Cardiac fibroblast (primary cell): ENCODE results near the gene THY1.
"Not testable (repeated sequence)": the region's sequence is repeated elsewhere in the genome, so short reads cannot be mapped to it uniquely, and the experiment has no call there.

Experiments used
- DNase-seq, 2 donors: peaks; one replicate each; pipeline versions ENCODE4 v3.0.0 to v3.0.0-alpha.2; 2010; ENCODE audit warnings: low read depth in 2 of 2
- H3K4me3 ChIP-seq, 2 donors: replicated peaks in 1 of 2; 1 replicate in 1 of 2; 2 replicates in 1 of 2; pipeline ENCODE4 v1.5.1; 2011; ENCODE audit warnings: low read depth in 2 of 2, low read length in 2 of 2, mild to moderate bottlenecking in 2 of 2, moderate library complexity in 1 of 2
- TF ChIP-seq, protein P1 (sequence below): IDR thresholded peaks from one replicate; pipeline ENCODE4 v1.5.1; 2011; ENCODE audit warnings: low read depth, mild to moderate bottlenecking, low read length, inconsistent platforms

The THY1 gene

DNA sequence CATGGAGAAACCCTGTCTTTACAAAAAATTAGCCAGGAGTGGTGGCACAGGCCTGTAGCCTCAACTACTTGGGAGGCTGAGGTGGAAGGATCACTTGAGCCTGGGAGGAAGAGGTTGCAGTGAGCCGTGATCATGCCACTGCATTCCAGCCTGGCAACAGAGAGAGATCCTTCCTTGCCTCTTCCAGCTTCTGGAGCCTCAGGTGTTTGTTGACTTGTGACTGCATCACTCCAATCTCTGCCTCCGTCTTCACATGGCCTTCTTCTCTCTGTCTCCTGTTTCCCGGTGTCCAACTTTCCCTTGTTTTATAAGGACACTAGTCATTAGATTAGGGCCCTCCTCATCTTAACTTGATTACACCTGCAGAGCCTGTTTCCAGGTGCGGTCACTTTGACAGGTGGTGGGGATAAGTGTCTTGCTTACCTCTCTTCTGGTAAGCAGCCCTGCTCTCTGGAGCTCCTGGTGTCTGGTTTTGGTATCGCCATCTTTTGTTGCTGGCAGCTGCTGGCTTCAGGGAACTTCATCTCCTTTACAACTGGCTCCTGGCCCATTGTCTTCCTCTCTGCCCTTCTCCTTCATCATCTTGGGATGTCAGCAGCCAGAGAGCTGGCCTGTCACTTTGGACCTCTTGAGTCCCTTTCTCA, 33.2 kb downstream of the THY1 start:
- no peak for DNase-seq

DNA sequence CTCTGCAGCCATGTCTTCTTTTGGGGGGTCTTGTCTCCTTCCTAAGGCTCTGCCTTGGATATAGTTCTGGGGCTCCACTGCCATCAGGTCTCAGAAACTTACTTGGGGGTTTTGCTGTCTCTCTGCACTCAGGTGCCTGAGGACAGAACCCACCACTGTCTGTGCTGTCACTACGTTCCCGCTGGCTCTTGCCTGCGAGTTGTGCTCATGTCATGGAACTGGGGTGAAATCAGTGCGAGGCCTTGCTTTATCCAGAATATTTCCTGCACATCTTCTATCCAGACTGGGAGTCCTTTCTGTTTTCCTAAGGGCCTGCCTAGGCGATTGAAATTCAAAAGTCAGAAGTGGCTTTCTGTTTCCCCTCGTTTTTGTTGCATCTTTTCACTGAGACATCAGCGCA, 34.9 kb downstream of the THY1 start:
- TF ChIP-seq, protein P1, sequence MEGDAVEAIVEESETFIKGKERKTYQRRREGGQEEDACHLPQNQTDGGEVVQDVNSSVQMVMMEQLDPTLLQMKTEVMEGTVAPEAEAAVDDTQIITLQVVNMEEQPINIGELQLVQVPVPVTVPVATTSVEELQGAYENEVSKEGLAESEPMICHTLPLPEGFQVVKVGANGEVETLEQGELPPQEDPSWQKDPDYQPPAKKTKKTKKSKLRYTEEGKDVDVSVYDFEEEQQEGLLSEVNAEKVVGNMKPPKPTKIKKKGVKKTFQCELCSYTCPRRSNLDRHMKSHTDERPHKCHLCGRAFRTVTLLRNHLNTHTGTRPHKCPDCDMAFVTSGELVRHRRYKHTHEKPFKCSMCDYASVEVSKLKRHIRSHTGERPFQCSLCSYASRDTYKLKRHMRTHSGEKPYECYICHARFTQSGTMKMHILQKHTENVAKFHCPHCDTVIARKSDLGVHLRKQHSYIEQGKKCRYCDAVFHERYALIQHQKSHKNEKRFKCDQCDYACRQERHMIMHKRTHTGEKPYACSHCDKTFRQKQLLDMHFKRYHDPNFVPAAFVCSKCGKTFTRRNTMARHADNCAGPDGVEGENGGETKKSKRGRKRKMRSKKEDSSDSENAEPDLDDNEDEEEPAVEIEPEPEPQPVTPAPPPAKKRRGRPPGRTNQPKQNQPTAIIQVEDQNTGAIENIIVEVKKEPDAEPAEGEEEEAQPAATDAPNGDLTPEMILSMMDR: no peak
- DNase-seq: no peak
- H3K4me3 ChIP-seq: no peak overlapping the region

More for the DNA sequence above, 33.2 kb downstream of the THY1 start:
- TF ChIP-seq, protein P1: peak; percentile 56
- no peak overlapping the region for H3K4me3 ChIP-seq

DNA sequence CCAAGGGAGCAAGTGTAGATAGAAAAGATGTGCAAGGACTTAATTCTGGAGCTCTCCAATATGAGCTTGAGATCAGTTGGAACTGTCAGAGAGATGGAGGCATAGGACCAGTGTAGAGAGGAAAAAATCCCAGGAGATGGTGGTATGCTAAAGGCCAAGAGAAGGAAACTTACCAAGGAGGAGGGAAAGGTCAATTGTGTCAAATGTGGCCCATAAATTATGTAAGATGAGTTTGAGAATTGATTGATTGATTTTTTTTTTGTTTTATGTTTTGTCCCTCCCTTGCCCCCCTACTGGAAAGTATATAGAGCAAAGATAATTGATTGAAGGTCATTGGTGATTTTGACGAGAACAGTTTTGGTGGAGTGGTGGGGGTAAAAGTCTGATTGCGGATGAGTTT, 38.6 kb downstream of the THY1 start:
- no peak for DNase-seq
- TF ChIP-seq, protein P1: no peak
- H3K4me3 ChIP-seq: no peak overlapping the region

DNA sequence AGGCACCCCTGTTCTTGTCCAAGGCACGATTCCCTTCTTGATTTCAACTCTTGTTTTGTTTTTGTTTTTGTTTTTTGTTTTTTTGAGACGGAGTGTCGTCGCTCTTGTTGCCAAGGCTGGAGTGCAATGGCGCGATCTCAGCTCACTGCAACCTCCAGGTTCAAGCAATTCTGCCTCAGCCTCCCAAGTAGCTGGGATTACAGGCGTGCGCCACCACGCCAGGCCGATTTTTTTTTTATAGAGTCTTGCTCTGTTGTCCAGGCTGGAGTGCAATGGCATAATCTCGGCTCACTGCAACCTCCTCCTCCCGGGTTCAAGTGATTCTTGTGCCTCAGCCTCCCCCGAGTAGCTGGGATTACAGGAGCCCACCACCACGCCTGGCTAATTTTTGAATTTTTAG, 40.5 kb downstream of the THY1 start:
- not testable (repeated sequence) for H3K4me3 ChIP-seq

DNA sequence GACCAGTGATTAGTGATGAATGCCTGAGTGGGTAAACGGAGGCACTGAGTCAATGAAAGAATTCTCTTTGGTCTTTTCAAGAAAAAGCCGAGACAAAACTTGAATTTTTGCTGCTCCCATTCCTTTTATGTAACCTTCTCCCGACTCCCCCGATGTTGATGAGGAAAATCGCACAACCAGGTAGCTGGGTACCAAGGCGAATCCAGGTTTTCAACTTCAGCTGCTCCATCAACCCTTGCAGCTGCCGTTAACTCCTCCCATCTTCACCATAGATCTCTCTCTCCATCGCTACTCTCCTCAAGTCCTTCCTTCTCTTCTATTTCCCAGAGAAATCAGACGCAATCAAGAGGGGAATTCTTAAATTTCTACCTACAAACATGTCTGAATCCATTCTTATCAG, 40.9 kb downstream of the THY1 start:
- TF ChIP-seq, protein P1: no peak
- DNase-seq: no peak
- peak overlapping the region; percentile 52 to 54 for H3K4me3 ChIP-seq

More for the DNA sequence above, 40.5 kb downstream of the THY1 start:
- DNase-seq: not testable (repeated sequence)

DNA sequence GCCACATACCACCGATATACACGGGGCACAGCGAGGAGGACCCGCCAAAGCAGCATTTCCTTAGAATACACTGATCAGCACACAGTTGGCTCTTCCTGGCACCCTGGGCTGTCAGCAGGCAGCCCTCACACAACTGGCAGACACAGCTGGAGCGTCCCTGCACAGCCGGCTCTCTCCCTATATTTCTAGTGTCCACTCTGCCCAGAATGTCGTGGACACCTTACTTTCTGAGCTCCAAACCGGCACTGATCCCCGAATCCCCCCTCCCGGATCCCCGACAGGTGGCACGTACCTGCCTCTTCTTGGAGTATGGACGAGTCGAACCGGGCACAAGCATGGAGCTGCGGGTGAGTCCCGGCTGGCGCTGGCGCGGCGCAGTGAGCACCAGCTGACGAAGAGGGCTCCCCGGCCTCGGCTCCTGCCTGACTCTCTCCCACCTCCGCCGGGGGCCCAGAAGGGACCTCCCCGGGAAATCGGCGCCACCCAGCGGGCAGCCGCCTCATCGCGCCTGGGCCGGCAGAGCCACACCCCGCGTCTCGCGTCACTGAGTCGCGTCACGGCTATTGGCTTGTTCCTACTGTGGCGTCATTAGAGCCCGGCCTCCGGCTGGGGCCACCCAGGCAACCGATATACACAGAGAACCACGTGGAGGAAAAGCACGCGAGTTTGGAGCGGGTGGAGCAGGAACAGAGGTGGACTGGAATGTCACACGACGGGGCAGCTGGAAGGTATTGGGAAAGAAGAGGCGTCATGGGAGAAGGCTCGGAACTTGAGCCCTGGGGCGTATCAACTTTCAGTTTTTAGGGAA, 41.6 kb downstream of the THY1 start, which contains the start of gene USP2:
Gene USP2, minus strand, starts transcription at position 510 of the 808 bp plus-strand sequence. CDS start 8,210 bp downstream, outside the sequence.
- peak within 1 kb of the TSS; percentile 52 to 54 for H3K4me3 ChIP-seq
- TF ChIP-seq, protein P1: peak; percentile 72
- DNase-seq: peak; percentile 94 to 96

DNA sequence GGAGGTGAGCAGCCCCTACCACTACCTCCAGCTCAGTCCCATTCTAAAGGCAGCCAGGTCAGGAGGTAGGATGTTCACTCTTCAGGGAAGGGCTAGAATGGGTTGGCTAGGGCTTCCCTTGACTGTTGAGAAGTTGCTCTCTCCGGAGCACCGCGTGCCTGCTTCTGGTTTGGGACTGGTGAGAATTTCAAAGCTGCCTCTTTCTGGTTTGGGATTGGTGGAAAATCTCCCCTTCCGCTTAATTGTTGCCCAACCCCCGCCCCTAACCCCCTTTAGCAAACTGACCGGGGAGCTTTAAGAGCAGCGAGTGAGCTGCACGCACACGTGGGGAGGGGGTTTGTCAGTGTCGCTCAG, 42.2 kb downstream of the THY1 start:
- no peak for DNase-seq
- TF ChIP-seq, protein P1: no peak
- H3K4me3 ChIP-seq: no peak overlapping the region
